Measurements from ENCODE around the gene TSHZ2.

DNA sequence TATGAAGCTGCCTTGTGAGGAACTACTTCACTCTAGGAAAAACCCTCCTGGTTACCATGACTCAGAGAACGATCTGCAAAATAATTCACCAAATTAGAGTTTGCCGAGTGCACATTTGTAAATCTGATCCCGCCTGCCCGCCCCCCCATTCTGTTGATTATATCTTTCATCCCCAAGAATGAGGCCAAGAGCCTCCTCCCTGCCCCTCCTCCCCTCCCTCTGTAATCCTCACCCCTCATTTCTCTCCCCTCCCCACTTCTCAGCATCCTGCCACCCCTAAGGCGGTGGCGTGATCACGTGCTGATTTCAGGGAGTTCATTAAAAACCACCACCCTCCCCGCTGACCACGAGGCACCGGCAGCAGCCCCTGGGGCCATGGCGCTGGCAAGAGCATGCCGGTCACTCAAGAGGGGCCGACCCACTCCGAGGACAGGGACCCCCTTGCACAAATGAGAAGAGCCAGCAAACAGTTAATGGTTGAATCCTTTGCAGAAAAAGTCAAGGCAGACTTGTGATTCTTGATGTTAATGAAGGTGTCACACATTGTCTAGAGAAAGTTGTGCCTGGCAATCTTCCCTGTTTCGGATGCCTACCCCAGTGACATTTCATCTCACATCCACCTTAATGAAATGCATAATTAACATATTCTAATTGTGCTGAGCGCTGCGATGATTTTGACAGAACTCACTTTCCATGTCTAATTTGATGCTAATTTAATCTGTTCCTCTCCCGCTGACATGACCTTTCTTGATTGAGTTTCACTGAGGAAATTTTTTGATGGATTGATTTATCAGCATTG lies 373.6 kb downstream of the TSHZ2 start:
- TF ChIP-seq EP300 (IDR thresholded peaks at IDR 0.05; ENCODE audit: low read depth) (no peak), CTCF (IDR thresholded peaks at IDR 0.05) (no peak), POLR2A (IDR thresholded peaks at IDR 0.05) (no peak)
